GM18498 (cell line): ENCODE measurements around the gene MACROD1.

Source experiments
- ATAC-seq: cut with Tn5 transposase; IDR thresholded peaks from one replicate; pipeline ENCODE4 v1.9.1; 2021; ENCODE audit warnings: mild to moderate bottlenecking, moderate library complexity; ENCODE audit not compliant: unreplicated experiment

MACROD1 gene

GRCh38 chr11:64020976-64021756 lies 144.7 kb downstream of the MACROD1 start:
- no peak for ATAC-seq

GRCh38 chr11:64019106-64020037 lies 146.5 kb downstream of the MACROD1 start:
- no peak for ATAC-seq

- no peak for ATAC-seq
These were observed 147.6 kb downstream of the MACROD1 start for GRCh38 chr11:64018310-64018709.

- no peak for ATAC-seq
These were observed 148.0 kb downstream of the MACROD1 start for GRCh38 chr11:64017945-64018224.

GRCh38 chr11:64015935-64016845 lies 149.7 kb downstream of the MACROD1 start:
- no peak for ATAC-seq

- ATAC-seq = no peak
These were observed 150.4 kb downstream of the MACROD1 start for GRCh38 chr11:64015510-64015909.

- ATAC-seq = no peak
These were observed 151.6 kb downstream of the MACROD1 start for GRCh38 chr11:64014356-64014755.

GRCh38 chr11:64013141-64013896 lies 152.6 kb downstream of the MACROD1 start:
- no peak for ATAC-seq

- ATAC-seq = no peak
These were observed 154.5 kb downstream of the MACROD1 start for GRCh38 chr11:64011371-64011770.

- no peak for ATAC-seq
These were observed 155.1 kb downstream of the MACROD1 start for GRCh38 chr11:64010783-64011182.

GRCh38 chr11:64009710-64010109 lies 156.2 kb downstream of the MACROD1 start:
- no peak for ATAC-seq

- ATAC-seq = no peak
These were observed 156.8 kb downstream of the MACROD1 start for GRCh38 chr11:64008914-64009633.

- ATAC-seq = no peak
These were observed 157.5 kb downstream of the MACROD1 start for GRCh38 chr11:64008283-64008913.

- ATAC-seq = no peak
These were observed 158.2 kb downstream of the MACROD1 start for GRCh38 chr11:64007629-64008282.

GRCh38 chr11:64007160-64007628 lies 158.7 kb downstream of the MACROD1 start:
- no peak for ATAC-seq

GRCh38 chr11:64006398-64006797 lies 159.5 kb downstream of the MACROD1 start:
- no peak for ATAC-seq

GRCh38 chr11:64005691-64006090 lies 160.2 kb downstream of the MACROD1 start:
- no peak for ATAC-seq

- no peak for ATAC-seq
These were observed 161.3 kb downstream of the MACROD1 start for GRCh38 chr11:64004590-64004984.
